Measurements from ENCODE around the gene ZNF467. TPM values are rescaled to one million over a fixed set of nuclear protein-coding genes. Genes with fewer than 3 reads are reported as not detected.

ZNF467 gene
- total RNA-seq, 1 donor from 2014 or later: 6.8 TPM

DNA sequence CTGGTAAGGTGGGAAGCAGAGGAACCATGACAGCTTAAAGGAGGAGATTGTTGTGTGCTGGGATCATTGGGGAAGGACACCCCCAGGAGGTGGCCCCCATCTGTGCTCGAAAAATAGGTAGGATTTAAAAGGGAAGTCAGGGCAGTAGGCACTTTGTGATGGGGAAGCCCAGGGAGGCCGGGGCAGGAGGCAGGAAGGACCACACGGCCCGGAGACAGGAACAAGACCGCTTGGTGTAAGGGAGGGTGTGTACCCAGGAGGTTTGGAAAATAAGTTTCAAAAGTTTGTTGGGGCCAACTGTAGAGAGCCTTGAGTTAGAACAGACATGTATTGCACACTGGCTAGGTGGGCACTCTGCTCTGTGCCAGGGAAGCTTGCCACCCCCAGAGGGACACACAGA is 20.7 kb downstream of the ZNF467 start:
- no peak for DNase-seq (ENCODE audit: extremely low read depth, low read depth, low spot score)

DNA sequence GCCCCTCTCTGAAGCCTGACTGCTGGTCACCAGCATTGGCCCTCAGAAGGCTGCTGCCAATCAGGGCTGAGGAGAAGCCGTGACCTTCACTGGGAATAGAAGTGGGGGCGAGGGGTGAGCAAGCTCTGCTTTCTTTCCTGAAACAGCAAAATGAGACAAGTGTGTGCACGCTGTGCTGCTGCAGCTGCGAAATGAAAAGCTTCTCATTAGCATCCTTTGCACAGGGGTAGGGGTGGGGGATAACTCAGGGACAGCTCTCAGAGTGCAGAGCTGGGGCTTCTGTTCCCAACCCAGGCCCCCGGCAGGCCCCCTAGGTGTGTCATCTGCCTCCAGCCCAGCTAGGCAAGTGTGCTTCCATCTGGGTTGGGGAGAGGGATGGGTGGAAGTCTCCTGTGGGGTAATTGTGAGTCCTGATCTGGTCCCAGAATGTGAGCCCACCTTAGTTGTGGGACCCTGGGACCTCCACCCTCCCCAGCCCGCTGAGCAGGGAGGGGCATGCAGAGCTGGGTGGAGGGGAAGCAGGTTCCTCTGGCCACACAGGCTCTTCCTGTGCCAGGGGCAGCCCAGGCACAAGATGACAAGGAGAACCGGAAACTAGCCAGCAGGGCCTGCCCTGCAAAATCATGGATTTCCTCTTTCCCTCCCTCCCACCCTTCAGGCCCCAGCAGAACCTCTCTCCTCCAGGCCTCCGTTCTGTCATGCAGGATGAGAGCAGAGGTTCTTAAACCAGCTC is 22.2 kb downstream of the ZNF467 start:
- DNase-seq (ENCODE audit: extremely low read depth, low read depth, low spot score): no peak

DNA sequence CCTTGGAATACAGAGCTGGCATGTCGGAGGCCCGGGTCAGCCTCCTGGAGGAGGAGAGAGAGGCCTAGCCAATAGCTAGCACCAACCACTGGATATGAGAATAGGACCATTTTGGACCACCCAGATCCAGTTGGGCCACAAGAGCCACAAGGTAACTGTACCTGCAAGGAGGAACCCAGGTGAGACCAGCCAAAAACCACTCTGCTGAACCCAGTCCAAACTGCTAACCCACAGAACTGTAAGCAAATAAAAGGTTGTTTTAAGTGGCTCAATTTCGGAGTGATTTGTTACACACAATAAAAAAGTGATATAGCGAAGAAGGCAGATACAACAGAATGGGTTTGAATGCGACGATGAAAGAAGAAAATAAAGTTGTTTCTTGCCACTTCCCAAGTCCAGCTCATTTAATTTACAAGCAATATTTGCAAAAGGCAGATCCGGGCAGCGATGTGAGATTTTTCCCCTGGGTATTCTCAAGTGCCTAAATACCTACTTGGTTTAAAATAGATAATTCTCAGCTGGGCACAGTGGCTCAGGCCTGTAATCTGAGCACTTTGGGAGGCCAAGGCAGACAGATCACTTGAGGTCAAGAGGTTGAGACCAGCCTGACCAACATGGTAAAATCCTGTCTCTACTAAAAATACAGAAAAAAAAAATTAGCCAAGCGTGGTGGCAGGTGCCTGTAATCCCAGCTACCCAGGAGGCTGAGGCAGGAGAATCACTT is 23.1 kb downstream of the ZNF467 start:
- no peak for DNase-seq (ENCODE audit: extremely low read depth, low read depth, low spot score)

DNA sequence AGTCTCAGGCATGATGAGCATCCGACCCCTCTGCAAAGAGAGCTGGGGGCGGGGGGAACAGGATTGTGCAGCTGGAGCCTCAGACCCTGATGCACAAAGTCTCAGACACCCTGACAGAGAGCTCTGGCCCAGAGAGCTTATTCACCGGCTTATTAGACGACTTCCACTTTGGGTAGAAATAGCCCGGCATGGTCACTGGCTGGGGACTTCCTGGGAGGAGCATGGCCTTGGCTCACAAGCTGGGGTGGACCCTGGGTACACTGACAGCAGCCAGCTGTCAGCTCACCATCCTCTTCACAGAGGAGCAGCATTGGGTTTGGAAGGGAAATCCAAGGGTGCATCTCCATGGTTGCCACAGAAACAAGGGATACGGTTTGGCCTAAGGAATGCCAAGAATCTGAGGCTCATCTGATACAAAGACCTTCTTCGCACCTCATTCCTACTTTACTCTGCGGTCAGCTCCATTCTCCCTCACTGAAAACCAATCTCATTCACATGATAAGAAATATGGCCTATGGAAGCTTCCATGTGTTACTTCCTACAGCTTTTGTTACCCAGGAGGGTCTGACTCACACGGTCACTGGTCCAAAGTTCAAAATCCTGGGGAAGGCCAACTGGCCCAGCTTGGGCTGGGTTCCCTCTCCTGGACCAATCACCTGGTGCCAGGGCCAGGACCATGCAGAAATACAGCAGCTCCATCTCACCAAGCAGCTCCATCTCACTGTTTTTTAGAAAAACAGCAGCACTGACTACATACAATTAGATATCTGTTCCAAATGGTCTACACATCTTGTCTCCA is 25.1 kb downstream of the ZNF467 start:
- DNase-seq (ENCODE audit: extremely low read depth, low read depth, low spot score): no peak

DNA sequence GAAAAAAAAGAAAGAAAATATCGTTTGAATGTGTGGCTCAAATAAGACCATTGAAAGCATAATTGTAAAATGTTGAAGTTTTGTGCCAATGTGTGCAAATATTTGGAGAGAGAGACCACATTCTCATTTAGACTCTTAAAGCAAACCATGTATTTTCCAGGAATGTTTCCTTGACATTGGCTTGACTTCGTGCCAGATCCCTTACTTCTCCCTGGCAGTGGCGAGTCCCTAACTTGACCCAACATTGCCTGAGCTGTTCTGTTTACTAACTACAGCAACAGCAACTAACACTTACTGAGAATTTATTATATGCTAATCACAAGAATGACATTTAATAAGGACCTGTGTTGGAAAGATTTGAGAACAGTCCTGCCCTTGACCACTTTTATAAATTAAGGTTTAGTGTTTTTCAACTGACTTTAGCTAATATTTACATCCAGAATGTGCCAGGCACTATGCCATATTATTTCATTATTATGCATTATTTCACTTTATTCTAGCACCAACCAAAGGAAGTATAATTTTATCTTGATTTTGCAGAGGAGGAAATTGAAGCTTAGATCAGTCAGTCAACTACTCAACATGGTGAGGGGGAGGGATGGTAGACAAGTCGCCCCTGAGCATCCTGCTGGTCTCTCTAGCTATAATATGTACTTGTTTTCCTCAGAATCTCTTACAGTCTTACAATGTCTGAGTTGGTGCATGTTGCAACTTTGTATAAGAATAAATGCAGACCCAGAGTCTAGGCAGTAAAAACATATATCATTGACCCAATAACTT is 29.7 kb downstream of the ZNF467 start:
- no peak for DNase-seq (ENCODE audit: extremely low read depth, low read depth, low spot score)

DNA sequence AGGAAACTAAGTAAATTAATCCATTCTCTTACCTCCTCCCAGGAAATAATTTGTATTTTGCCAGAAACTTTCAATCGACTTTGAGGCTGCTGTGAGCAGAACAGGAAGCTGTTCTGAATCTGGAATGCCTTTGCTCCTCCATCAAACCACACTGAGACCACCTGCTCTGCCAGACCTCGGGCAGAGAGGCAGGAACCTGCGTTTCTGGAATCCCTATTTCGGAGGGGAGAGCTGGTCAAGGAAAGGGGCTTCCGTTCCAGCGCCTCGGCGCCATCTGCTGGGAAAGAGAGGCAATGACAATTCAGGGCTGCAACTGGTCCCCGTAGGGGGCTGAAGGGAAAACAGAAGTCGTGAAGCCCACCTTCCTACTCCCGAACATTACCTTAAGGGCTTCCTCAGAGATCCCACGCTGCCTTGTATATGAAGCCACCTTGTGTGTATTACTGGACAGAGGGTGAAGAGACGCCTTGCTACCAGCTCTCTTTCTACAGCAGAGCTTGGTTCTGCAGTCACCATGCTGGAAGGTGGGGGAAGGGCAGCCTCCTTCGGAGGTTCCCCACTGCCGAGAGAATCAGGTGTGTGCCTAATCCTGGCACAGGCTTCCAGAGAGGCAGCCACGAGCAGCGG is 31.2 kb downstream of the ZNF467 start:
- DNase-seq (ENCODE audit: extremely low read depth, low read depth, low spot score): peak; percentile 16

DNA sequence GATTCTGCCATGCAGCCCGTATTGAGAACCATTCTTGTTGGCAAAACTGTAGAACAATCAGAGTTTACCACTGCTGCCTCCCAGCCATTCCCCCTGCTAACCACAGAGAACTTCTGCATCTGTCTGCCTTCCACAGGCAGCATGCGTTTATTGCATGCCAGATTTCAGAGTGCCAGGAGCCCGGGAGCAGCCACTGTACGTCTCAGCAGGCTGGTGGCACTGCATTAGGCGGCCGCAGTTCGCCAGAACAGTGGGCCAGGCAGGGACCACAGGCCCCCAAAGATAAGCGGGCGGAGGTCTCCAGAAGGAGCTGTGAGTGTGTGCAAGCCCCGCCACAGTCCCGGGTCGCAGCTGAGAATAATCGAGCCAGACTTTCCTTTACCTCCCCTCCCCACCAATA is 31.8 kb downstream of the ZNF467 start:
- DNase-seq (ENCODE audit: extremely low read depth, low read depth, low spot score): no peak

DNA sequence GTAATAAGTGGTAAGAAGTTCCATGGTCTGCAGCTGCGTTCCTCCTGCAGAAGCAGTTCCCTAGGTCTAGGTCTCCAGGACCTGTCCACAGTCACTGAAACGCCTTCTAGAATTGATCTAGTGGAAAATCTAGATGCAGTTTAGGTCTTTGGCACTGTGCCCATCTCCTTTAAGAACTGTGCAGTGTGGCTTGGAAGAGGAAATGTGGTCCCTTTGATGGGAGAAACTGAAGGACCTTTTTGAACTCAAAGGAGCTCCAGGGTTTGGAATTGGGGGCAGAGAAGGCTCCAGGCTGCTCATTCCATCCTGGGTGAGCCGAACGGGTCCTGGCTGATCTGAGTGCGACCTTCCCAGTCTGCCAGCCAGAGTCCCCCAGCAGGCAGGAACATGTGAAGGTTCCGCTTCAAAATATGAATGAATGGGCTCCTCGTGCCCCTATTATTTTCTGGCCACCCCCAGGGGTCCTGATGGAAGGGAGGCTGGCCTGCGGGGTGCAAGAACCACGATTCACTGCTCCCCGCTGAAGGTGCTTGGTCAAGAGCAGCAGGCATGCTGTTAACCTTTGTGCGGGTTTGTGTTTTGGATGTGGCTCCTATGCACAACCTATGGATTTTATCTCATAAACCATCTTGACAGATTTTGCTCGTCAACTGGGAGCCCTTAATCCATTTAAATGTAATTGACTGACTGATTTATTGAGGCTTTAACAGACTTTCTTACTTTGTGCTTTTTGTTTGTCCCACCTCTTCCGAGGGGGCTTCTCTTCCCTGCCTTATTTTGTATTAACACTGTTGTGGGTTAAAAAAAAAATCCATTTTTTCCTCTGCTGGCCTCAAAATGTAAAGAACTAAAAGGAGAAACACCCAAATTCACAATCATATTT is 36.7 kb downstream of the ZNF467 start:
- DNase-seq (ENCODE audit: extremely low read depth, low read depth, low spot score): no peak

DNA sequence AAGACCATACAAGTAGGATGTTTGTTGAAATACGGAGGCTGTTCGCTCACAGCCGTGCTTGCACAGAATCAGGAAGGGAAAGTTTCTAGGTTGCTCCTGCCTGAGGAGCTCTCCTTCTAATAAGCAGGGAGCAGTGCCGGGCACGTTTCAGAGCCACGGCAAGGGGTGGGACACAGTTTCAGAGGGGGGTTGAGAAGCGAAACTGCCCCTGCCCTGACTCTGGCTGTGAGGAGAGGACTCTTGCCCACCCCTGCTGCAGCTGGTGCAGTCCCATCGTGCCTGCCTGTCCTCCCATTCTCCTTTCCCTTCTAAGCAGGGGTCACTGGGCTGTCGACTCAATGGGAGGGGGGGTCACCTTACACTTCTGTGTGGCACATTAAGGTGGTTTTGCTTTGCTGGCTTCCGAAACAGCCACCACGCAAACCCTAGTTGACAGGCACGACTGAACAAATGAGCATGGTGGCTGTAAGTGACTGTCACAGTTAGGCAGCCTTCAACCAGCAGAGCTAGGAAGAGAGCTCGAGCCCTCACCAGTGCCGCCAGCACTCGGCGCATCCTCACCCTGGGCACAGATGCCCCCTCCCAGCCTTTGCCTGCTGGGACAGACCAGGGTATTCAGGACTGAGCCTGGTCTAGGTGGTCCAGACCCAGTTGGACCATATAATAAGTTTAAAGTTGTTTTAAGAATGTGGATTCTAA is 37.5 kb downstream of the ZNF467 start:
- DNase-seq (ENCODE audit: extremely low read depth, low read depth, low spot score): no peak

DNA sequence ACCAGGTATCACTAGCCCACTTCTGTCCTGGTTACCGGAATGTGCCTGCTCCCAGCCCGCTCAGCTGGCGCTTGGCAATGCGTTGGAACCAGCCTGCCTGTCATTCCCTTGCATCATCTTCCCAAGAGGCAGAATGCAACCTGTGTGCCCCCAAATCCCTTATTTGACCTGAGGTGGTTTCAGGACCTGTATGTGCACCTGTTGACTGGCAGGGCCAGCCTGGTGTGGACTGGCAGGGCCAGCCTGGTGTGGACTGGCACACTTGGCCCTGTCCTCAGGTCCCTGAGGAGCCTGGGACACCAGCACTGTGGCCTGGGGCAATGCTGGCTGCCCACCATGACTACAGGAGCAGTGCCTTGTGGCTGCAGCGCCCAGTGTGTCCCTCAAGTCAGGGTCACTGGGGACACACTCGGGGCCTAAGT is 38.2 kb downstream of the ZNF467 start:
- DNase-seq (ENCODE audit: extremely low read depth, low read depth, low spot score): no peak

DNA sequence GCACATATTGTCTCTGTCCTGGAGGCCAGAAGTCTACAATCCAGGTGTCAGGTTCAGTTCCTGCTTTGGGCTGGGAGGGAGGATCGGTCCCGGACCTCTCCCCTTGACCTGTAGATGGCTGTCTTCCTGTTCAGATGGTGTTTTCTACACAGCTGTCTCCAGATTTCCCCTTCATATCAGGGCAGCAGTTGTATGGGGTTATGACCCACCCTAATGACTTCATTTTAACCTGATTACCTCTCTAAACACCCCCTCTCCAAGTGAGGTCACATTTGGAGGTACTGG is 38.7 kb downstream of the ZNF467 start:
- no peak for DNase-seq (ENCODE audit: extremely low read depth, low read depth, low spot score)

DNA sequence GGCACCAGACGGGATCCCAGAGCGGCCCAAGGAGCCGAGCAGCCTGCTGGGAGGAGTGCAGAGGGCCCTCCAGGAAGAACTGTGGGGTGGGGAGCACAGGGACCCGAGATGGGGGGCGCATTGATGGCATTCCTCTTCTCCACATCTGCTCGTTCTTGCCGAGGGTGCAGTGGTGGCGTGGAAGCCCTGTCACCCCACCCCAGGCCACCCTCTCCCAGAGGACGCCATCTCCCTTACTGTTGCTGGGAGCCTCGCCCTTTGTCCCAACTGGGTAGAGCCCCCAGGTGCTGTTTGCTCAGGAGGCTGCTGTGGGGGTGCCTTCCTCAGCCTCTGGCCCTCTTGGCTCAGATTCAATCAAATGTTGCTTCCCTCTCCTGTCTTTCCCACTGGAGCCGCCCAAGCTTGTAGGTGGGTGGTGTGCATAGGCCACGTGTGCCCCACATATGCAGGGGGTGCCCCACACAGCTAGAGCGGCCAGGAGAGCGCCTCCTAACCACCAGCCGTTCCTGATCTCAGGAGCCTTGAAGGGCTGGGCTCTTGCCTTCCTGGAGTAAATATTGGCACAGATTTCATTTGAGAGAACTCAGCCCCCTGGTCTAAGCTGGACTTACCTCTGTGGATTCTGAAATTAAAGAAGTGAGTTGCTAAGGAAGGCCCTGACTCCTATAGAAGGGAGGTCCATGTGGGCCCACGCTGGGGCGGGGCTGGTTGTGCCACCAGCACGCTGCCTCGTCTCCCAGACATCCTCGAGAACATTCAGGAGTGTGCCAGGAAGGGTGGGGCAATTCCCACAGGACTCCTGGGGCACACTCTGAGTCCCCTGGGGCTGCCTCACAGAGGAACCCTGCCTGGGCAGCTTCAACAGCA is 39.2 kb downstream of the ZNF467 start:
- DNase-seq (ENCODE audit: extremely low read depth, low read depth, low spot score): no peak

DNA sequence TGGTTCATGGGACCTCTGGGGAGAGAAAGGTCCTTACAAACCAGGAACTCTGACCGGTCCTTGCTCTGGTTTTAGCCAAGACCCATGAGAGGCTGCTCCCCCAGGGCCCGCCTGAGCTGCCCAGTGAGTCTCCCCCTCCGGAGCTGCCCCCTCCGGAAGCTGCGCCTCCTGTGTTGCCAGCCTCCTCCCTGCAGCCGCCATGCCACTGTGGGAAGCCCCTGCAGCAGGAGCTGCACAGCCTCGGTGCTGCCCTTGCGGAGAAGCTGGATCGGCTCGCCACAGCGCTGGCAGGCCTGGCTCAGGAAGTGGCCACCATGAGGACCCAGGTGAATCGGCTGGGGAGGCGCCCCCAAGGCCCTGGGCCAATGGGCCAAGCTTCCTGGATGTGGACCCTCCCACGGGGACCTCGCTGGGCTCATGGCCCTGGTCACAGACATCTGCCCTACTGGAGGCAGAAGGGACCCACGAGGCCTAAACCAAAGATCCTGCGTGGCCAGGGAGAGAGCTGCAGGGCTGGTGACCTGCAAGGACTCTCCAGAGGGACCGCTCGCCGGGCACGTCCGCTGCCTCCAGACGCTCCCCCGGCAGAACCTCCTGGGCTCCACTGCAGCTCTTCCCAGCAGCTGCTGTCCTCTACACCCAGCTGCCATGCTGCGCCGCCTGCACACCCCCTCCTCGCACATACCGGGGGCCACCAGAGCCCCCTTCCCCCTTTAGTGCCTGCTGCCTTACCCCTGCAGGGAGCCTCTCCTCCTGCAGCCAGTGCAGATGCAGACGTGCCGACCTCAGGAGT is 40.1 kb downstream of the ZNF467 start:
- DNase-seq (ENCODE audit: extremely low read depth, low read depth, low spot score): no peak

DNA sequence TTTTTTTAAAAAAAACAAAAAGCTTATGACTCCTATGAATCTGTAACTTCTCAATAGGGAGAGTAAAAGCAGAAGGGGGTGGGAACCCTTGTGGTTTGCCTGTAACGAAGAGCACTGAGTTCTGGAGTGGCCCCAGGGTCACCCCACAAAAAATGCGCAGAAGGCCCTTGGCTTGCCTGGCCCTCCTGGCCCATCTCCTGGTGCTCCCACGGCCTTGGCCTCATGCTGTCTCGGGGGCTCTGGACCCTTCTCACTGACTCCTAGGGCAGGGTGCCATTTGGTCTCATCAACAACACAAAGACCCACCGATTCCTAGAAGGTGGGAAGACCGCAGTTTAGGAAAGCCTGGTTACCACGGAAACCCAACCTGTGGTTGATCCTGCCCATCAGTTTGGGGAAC is 40.8 kb downstream of the ZNF467 start:
- DNase-seq (ENCODE audit: extremely low read depth, low read depth, low spot score): no peak

DNA sequence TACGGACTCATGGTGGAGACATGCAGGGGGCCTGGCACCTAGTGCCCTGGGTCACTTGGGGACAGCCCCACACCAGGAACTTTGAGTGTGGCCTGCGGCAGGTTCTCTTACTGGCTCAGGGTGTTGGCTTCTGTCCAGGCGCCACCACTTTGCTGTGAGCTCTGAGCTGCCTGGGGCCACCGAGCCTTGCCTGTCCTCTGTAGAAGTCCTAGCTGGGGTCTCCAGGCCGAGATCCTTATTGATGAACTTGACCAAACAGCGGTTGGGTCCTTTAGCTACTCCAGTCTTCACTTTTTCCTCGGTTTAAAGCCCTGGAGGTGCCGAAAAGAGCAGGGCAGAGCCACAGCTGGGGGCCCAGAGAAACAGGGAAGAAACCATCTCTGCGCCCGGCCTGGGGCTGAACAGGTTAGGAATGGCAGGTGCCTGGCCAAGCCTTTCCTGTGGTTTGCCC is 41.3 kb downstream of the ZNF467 start:
- no peak for DNase-seq (ENCODE audit: extremely low read depth, low read depth, low spot score)

DNA sequence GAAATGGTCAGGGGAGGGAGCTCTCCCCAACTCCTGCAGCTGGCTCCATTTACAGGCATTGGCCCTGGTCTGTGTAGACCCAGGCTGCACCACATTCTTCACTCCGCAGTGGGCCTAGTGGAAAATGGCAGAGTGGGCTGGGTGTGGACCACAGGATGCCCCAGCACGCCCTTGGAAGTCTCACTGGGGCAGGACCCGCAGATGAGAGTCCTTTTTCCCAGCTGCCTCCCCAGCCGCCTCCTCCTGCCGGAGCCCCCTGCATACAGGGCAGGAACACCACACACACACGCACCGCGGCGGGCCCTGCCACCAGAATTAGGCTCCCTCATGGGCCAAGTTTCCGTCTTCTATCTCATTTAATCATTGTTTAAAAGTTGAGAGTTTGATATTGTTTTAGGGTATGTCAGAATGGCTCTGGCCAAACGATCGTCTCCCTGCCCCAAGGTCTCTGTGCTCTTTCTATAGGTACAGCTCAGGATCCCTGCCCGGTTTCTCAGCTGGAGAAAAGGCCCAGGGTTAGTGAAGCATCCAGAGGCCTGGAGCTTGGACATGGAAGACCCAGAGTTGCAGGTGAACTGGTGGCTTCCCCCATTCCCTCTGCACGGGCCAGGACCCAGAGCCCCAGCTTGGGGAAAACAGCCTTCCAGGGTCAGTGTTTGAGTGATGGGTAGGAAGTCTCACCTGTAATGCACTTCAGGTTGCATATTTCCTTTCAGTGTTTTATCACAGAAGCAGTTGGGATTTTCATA is 42.0 kb downstream of the ZNF467 start:
- DNase-seq (ENCODE audit: extremely low read depth, low read depth, low spot score): no peak
